ENCODE measurements around the gene HIPK2.

HIPK2 gene

GRCh38 chr7:139658908-139659675, 118.7 kb downstream of the HIPK2 start (continued):
- TF ChIP-seq POU6F1 (CRISPR knock-in tag; IDR thresholded peaks at IDR 0.05; ENCODE audit: borderline replicate concordance, low read depth), result no peak
- TF ChIP-seq OSR1 (CRISPR knock-in tag; IDR thresholded peaks at IDR 0.05), result no peak

GRCh38 chr7:139658296-139658695, 119.5 kb downstream of the HIPK2 start:
- ATAC-seq, result no peak

DNA sequence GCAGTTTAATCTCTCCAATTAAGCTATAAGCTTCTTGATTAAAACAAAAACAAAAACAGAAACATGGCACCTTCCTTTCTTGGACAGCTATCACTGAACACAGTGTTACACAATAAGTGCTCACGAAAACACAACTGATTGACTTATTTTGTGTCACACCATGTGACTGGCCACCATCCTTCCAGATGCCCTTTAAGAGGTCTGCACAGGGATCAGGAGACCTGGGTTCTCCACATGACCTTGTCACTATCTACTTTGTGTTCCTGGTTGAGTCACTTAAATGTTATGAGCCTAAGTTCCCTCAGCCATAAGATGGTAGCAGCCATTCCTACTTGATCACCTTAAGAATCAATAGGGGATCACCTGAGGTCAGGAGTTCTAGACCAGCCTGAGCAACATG, 120.1 kb downstream of the HIPK2 start:
- ATAC-seq, result no peak
- no peak for TF ChIP-seq CSDC2 (CRISPR knock-in tag; IDR thresholded peaks at IDR 0.05)
- no peak for TF ChIP-seq SNAI2 (CRISPR knock-in tag; IDR thresholded peaks at IDR 0.05)
- TF ChIP-seq, protein P1, sequence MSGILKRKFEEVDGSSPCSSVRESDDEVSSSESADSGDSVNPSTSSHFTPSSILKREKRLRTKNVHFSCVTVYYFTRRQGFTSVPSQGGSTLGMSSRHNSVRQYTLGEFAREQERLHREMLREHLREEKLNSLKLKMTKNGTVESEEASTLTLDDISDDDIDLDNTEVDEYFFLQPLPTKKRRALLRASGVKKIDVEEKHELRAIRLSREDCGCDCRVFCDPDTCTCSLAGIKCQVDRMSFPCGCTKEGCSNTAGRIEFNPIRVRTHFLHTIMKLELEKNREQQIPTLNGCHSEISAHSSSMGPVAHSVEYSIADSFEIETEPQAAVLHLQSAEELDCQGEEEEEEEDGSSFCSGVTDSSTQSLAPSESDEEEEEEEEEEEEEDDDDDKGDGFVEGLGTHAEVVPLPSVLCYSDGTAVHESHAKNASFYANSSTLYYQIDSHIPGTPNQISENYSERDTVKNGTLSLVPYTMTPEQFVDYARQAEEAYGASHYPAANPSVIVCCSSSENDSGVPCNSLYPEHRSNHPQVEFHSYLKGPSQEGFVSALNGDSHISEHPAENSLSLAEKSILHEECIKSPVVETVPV (CRISPR knock-in tag; IDR thresholded peaks at IDR 0.05), result no peak
- no peak for TF ChIP-seq POU6F1 (CRISPR knock-in tag; IDR thresholded peaks at IDR 0.05; ENCODE audit: borderline replicate concordance, low read depth)
- TF ChIP-seq TOX (CRISPR knock-in tag; IDR thresholded peaks at IDR 0.05; ENCODE audit: borderline replicate concordance), result no peak
- no peak for TF ChIP-seq ISL1 (CRISPR knock-in tag; IDR thresholded peaks at IDR 0.05)

More at GRCh38 chr7:139658296-139658695, 119.5 kb downstream of the HIPK2 start:
- TF ChIP-seq SNAI2 (CRISPR knock-in tag; IDR thresholded peaks at IDR 0.05) (no peak), BACH2 (CRISPR knock-in tag; IDR thresholded peaks at IDR 0.05; ENCODE audit: borderline replicate concordance) (no peak), CSDC2 (CRISPR knock-in tag; IDR thresholded peaks at IDR 0.05) (no peak), PPARA (CRISPR knock-in tag; IDR thresholded peaks at IDR 0.05; ENCODE audit: borderline replicate concordance) (no peak), ARNTL (CRISPR knock-in tag; IDR thresholded peaks at IDR 0.05; ENCODE audit: borderline replicate concordance, low read depth) (no peak), TCF4 (CRISPR knock-in tag; IDR thresholded peaks at IDR 0.05; ENCODE audit: borderline replicate concordance) (no peak)

GRCh38 chr7:139656387-139656786, 121.4 kb downstream of the HIPK2 start:
- ATAC-seq, result no peak
- no peak for TF ChIP-seq CSDC2 (CRISPR knock-in tag; IDR thresholded peaks at IDR 0.05)
- no peak for TF ChIP-seq BACH2 (CRISPR knock-in tag; IDR thresholded peaks at IDR 0.05; ENCODE audit: borderline replicate concordance)

DNA sequence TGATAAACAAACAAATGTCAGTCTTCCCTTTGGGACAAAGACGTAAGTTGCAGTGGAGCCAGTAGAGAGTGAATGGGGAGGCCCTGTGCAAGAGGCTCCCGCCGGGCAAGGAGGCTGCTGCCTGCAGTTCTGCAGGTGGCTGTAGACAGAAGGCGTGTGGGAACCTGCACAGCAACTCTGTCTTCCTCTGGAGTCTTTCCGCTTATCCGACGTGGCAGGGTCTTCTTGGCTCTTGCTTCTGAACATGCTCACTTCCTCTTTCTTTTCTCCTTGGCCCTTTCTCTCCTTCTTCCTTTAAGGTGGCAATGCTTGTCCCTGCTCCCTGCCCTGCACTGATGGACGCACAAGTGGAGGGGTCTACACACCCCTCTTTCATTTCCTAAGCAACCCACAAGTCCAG, 122.5 kb downstream of the HIPK2 start:
- no peak for TF ChIP-seq ZNF8 (CRISPR knock-in tag; IDR thresholded peaks at IDR 0.05)
- TF ChIP-seq RARB (CRISPR knock-in tag; IDR thresholded peaks at IDR 0.05), result no peak
- TF ChIP-seq ZNF70 (CRISPR knock-in tag; IDR thresholded peaks at IDR 0.05), result no peak
- no peak for TF ChIP-seq CSDC2 (CRISPR knock-in tag; IDR thresholded peaks at IDR 0.05)
- TF ChIP-seq, protein P1 (CRISPR knock-in tag; IDR thresholded peaks at IDR 0.05), result no peak
- no peak for TF ChIP-seq PATZ1 (CRISPR knock-in tag; IDR thresholded peaks at IDR 0.05; ENCODE audit: borderline replicate concordance)
- TF ChIP-seq ISL1 (CRISPR knock-in tag; IDR thresholded peaks at IDR 0.05), result no peak
- no peak for TF ChIP-seq PPARA (CRISPR knock-in tag; IDR thresholded peaks at IDR 0.05; ENCODE audit: borderline replicate concordance)
- no peak for TF ChIP-seq BACH2 (CRISPR knock-in tag; IDR thresholded peaks at IDR 0.05; ENCODE audit: borderline replicate concordance)
- TF ChIP-seq SNAI2 (CRISPR knock-in tag; IDR thresholded peaks at IDR 0.05), result no peak
- no peak for TF ChIP-seq ZC3H10 (CRISPR knock-in tag; IDR thresholded peaks at IDR 0.05)
- no peak for TF ChIP-seq GLIS3 (CRISPR knock-in tag; IDR thresholded peaks at IDR 0.05)
- TF ChIP-seq ESRRG (CRISPR knock-in tag; IDR thresholded peaks at IDR 0.05), result no peak
- TF ChIP-seq ARNTL (CRISPR knock-in tag; IDR thresholded peaks at IDR 0.05; ENCODE audit: borderline replicate concordance, low read depth), result no peak
- no peak for TF ChIP-seq OSR1 (CRISPR knock-in tag; IDR thresholded peaks at IDR 0.05)
- no peak for TF ChIP-seq ZNF565 (CRISPR knock-in tag; conservative IDR thresholded peaks at IDR 0.05; ENCODE audit: low read depth)
- ATAC-seq, result no peak
